GM21526 (cell line): ENCODE results near the gene FXYD1.
"Not testable (repeated sequence)": the region's sequence is repeated elsewhere in the genome, so short reads cannot be mapped to it uniquely, and the experiment has no call there.

Experiments
- ATAC-seq: cut with Tn5 transposase; IDR thresholded peaks from one replicate; pipeline ENCODE4 v1.9.1; 2021; ENCODE audit warnings: moderate library complexity; ENCODE audit not compliant: unreplicated experiment, low FRiP score

The FXYD1 gene

DNA sequence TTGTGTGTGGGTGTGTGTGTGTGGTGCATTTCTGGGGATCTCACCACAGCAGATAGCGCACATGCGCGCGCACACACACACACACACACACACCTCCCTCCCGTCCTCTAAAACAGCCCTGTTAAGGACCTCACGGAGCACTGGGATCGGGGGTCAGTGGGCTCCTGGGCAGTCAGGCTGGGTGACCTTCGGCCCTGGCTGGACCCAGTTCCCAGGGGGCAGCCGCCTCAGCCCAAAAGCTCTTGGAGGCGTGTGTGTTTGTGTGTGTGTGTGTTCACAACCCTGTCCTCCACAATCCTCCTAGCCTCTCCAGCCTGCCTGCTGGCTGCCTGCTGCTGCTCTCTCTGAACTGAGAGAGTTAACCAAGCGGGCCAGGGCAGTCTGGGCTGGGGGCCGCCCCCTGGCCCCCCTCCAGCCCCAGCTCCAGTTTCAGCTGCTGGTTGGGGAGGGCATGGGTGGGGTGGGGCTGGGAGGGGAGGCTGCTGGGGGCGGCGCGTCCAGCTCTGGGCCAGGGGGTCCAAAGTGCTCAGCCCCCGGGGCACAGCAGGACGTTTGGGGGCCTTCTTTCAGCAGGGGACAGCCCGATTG is at the start of gene FXYD1:
Gene FXYD1, plus strand, starts transcription at position 520 of the 588 bp plus-strand sequence. CDS start 1,256 bp downstream, outside the sequence.
- ATAC-seq, result no peak

DNA sequence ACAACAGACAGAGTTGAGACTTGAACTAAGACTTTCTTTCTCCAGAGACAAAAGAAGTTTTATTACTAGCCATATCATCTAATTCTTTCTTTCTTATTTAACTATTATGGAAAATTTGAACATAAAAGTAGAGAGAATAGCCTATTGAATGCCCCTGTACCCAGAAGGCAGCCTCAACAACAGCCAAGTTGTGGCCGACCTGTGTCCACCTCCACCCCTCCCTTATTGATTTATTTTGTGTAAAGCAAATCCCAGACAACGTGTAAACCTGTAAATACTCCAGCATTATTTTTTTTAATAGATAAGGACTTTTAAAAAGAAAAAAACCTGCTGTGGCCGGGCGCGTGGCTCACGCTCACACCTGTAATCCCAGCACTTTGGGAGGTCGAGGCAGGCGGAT is 49.1 kb upstream of the FXYD1 start:
- ATAC-seq, result no peak

DNA sequence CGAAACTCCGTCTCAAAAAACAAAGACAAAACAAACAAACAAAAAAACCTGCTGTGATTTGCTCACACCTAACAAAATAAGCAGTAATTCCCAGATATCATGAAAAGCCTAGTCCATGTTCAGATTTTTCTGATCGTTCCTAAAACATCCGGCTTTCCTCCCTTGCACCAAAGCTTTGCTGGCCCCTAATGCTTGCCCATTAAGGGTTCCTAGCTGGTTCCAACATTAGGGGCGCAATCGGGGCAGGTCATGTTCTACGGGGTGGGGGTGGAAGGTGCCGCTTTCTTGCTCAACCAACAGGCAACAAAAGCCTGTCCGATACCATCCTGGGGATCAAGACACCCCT is 48.5 kb upstream of the FXYD1 start:
- no peak for ATAC-seq

DNA sequence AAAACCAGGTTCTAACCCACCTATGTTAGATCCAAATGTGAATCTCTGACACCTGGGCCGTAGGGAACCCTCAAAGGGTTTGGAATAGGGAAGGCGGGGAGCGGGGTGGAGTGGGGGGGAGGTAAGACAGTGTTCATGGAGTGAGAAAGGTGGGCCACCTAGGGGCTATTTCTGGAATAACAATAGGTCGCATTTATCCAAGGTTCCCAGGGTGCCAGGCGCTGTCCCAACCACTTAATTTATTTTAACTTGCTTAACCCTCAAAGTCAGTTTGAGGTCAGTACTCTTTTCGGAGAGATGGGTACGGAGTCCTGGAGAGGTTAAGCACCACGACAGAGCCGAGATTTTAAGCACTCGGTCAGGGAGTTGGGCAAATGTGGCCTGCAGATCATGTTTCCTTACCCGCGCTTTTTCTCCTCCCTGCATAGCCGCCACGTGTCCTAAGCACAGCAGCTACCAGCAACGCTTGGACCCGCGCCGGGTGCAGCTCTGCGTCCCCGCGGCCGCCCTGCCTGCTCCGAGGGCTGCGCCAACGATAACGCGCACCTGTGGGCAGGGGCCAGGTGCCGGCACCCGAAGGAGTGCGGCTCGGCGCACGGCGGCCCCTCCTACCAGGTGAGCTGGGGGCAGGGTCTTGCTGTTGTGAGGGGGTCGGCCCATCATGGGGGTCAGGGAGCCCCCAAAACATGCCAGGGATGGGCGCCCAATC is 48.0 kb upstream of the FXYD1 start:
- ATAC-seq, result no peak

DNA sequence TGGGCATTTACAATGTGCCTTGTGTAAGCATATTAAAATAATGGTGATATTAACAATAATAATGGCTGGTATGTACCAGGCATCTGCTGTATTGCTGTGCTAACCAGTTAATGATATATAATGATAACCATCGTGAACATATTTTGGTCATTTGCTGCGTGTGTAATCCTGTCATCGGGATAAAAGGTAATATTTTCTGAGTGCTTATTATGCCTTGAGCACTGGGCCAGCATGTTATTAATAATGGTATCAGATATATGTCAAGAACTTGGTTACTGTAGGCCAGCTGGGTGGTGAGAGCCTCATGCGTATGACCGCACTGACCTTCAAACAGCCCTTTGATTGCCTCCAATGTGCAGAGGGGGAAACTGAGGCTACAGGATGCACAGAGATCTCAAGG is 45.2 kb upstream of the FXYD1 start:
- ATAC-seq, result no peak

DNA sequence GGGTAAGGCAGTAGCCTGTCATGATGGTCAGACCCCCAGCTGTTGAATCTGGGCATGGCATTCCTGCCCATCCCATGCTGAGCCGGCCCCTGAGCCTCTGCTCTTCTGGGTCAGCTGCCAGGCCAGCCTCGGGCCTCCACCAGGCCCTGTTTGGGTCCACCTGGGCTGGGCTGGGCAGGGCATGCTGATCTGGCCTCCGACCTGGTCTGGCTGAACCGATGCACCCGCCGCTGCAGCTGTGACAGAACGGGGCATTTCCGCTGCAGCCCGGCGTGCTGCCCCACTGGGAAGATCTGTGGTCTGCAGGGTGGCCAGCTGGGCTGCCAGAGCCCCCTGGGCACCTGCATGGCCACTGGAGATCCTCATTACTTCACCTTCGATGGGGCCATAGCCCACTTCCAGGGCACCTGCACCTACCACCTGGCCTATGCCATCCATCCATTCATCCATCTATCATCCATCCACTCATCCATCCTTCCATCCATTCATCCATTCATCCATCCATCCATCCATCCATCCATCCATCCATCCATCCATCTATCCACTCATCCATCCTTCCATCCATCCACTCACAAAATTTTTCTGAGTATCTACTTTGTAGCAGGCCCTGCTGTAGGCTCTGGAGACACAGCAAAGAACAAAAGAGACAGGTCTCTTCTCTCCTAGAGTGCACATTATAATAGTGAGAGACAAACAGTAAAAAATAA is 44.5 kb upstream of the FXYD1 start:
- ATAC-seq, result no peak

DNA sequence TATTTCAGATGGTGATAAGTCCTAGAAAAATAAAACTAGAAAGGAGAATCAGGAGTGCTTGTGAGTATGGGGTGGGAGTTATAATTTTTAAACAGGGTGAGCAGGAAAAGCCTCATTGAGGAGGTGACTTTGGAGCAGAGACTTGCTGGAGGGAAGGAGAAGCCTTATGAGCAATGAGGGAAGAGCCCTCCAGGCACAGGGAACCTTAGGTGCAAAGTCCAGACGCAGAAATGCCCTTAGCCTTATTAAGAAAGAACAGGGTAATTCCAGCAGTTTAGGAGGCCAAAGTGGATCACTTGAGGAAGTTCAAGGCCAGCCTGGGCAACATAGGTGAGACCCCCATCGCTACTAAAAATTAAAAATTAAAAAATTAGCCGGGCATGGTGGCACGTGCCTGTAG is 44.0 kb upstream of the FXYD1 start:
- ATAC-seq, result no peak

DNA sequence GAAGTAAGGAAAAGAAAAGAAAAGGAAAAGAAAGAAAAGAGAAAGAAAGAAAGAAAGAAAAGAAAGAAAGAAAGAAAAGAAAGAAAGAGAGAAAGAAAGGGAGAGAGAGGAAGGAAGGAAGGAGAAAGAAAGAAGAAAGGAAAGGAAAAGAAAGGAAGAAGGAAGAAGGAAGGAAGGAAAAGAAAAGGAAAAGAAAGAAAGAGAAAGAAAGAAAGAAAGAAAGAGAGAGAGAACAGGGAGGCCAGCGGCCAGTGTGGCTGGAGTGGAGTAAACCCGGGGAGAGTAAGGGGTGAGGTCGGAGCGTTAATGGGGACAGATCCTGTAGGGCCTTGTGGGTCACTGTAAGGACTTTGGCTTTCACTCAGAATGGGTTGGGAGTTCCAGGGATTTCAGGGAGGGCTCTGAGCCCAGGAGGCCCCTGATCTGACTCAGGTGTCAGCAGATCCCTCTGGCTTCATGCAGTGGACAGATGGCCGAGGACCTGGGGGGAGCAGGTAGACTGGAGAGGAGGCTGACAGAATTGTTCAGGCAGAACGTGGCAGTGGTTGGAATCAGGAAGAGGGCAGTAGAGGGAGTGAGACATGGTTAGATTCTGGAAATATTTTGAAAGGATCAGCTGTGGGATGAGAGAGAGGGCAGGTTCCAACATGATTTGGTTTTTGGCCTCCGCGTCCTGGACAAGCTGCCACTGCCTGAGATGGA is 42.8 kb upstream of the FXYD1 start:
- no peak for ATAC-seq

DNA sequence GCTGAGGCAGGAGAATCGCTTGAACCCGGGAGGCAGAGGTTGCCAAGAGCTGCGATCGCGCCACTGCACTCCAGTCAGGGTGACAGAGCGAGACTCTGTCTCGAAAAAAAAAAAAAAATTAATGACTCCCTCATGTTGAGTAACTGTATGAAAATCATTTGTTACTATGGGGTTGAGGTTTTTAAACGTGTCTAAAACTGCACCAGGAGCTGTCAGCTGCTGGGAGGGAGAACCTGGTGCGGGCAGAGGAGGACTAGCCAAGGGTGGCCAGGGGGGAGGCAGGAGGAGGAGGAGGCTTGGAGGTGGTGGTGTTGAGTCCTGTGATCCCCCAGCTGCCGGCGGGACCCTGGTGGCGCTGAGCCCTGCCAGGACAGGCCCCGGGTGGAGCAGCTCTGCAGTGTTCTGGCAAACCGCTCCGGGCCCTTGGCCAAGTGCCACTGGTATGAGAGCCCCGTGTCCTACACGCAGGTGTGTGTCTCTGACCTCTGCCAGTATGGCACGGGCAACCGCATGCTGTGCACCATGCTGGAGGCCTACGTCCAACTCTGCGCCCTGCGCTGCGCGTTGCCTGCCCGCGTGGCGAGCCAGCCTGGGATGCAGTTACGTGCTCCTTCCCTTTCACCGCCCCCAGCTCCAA is 40.1 kb upstream of the FXYD1 start:
- no peak for ATAC-seq

DNA sequence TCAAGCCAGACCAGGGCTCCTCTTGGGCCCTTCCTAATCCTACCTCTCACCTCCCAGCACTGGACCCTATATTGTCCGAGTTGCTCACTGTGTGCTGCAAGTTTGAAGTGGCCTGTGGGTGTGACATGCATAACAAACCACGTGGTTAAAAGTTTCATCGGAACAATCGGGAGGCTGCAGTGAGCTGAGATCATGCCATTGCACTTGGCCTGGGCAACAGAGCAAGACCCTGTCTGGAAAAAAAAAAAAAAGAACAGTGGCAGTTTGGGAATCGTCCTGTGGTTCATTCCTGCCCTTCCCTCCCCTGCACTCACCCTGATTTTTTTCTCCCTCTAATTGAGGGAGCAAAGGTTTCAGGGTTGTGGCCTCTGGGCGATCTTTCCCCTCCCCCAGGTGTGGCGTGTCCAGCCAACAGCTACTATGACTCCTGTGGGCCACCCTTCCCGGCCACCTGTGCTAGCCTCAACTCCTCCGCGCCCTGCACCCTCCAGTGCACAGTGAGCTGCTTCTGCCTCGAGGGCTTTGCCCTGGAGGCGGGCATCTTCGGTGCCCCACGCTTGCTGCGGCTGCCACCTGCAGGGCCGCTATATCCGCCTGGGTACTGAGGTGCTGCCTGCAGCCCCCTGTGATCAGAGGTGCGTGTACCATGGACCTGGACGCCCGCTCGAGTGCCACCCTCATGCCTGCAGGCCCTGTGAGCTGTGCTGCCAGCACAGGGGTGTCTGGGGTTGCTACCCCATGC is 39.3 kb upstream of the FXYD1 start:
- ATAC-seq, result no peak

DNA sequence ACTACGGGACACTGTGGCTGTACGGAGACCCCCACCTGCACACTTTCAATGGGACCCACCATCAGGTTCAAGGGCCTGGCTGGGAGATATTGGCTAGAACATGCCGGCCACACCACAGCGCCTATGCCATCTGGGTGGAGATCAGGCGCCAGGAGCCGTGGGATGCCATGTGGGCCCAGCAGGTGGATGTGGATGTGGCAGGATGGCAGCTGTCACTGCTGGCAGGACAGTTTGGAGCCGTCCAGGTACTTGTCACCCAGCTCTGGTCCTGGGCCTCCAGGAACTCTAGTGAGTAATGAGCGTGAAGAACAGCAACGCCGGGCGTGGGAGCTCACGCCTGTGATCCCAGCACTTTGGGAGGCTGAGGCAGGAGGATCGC is 38.7 kb upstream of the FXYD1 start:
- no peak for ATAC-seq

DNA sequence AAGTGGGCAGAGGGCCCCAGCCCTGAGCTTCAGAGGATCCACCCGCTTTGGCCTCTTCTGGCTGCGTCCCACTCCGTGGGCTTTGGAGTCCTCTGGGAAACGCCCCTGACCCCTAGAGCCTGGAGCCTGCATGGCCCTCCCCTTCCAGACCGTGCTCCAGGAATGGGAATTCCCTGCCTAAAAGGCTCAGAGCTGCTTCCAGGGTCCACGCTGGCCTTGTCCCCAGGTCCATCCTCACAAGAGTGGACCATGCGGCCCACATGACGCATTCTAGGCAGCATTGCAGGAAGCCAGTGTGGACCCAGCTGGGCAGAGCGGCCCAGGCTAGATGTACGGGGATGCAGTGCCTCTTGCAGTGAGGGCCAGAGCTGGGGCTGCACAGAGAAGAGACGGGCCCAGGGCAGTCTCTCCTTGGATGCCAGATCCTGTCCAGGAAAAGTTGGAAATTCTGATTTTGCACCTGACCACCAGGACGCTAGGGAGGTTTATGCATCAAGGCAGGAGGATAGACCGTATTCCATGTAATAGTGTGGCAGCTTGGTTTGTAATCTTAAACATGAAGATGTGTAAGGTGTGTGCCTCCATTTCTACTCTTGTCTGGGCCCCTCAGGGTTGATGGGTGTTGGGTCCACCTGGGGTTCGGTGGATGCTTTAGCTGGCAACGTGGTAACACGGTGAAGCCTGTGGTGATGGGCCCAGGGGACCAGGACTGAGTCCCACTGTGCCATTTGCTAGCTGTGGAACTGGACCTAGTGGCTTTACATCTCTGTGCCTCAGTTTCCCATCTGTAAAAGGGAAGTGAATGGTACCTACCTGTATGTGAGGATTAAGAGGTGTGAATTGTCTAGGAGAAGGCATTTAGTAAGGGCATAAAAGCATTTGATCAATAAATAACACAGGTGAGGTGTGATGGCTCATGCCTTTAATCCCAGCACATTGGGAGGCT is 37.8 kb upstream of the FXYD1 start:
- ATAC-seq, result no peak

DNA sequence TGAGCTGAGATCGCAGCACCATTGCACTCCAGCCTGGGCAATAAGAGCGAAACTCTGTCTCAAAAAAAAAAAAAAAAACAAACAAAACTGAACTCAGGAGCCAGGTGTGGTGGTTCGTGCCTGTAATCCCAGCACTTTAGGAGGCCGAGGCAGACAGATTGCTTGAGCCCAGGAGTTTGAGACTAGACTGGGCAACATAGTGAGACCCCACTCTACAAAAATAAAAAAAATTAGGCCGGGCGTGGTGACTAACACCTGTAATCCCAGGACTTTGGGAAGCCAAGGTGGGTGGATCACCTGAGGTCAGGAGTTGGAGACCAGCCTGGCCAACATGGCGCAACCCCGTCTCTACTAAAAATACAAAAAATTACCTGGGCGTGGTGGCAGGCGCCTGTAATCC is 36.7 kb upstream of the FXYD1 start:
- ATAC-seq, result not testable (repeated sequence)

DNA sequence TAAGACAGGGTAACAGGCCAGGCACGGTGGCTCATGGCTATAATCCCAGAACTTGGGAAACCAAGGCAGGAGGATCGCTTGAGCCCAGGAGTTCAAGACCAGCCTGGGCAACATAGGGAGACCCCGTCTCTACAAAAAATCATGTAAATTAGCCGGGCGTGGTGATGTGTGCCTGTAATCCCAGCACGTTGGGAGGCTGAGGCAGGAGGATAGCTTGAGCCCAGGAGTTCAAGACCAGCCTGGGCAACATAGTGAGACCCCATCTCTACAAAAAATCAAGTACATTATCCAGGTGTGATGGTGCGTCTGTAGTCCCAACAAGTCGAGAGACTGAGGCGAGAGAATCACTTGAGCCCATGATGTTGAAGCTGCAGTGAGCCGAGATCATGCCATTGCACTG is 35.0 kb upstream of the FXYD1 start:
- not testable (repeated sequence) for ATAC-seq

DNA sequence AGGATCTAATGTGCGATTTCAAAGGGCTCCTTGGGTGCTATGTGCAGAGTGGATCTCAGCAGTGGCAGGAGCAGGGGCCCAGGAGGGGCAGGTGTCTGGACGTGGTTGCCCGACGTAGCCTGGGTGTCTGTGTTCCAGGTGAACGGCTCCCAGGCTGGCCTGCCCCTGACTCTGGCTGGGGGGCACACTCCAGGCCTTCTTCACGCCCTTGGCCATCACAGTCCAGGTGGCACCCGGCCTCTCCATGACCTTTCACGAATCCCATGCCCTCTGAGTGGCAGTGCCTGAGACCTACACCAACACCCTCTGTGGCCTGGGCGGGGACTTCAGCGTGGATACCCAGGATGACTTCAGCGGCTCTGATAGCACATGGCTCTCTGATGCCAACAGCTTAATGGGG is 34.3 kb upstream of the FXYD1 start:
- ATAC-seq, result no peak

DNA sequence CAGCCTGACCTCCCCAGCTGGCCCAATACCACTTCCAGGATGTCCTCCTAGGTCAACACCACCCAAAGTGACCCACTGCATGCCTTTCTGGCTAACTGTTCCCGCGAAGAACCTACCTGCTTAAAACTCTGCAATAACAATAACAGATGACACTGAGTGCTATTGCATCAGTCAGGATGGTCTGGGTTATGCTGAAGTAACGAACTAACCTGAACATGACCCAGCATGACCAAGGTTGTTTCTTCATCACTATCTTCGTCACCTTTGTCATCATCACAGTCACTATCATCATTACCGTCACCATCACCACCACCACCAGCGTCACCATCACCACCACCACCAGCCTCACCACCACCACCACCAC is 33.6 kb upstream of the FXYD1 start:
- no peak for ATAC-seq

DNA sequence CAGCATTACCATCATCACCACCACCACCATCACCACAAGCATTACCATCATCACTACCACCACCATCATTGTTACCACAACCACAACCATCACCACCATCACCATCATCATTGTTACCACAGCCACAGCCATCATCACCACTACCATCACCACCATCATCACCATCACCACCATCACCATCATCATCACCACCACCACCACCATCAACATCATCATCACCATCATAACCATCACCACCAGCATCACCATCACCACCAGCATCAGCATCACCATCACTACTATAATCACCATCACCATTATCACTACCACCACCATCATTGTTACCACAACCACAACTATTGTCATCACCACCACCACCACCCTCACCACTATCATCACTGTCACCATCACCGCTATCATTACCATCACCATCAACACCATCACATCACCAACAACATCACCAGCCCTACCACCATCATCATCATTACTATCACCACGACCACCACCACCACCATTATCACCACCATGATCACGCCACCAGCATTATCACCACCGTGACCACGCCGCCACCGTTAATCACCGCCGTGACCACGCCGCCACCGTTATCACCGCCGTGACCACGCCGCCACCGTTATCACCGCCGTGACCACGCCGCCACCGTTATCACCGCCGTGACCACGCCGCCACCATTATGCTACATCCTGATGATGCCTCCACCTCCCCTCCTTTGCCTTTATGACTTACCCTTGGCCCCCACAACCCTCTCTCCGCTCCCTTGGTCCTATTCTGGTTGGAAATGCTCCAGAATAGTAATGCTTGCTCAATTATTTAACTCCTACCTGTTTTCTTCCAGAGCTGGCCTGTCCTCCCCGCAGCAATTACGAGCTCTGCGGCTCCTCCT is 33.0 kb upstream of the FXYD1 start:
- ATAC-seq, result no peak

DNA sequence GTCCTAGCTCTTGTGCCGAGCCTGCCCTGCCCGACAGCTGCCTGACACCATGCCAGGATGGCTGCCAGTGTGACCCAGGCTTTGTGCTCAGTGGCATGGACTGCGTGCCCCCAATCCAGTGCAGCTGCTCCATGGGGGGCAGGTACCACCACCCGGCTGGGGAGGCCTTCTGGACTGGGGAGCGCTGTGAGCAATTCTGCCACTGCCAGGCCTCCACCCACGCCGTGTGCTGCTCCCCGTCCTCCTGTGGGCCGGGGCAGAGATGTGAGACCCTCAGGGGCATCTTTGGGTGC is 32.4 kb upstream of the FXYD1 start:
- ATAC-seq, result no peak
